ENCODE results near the gene SELENON.

SELENON gene

DNA sequence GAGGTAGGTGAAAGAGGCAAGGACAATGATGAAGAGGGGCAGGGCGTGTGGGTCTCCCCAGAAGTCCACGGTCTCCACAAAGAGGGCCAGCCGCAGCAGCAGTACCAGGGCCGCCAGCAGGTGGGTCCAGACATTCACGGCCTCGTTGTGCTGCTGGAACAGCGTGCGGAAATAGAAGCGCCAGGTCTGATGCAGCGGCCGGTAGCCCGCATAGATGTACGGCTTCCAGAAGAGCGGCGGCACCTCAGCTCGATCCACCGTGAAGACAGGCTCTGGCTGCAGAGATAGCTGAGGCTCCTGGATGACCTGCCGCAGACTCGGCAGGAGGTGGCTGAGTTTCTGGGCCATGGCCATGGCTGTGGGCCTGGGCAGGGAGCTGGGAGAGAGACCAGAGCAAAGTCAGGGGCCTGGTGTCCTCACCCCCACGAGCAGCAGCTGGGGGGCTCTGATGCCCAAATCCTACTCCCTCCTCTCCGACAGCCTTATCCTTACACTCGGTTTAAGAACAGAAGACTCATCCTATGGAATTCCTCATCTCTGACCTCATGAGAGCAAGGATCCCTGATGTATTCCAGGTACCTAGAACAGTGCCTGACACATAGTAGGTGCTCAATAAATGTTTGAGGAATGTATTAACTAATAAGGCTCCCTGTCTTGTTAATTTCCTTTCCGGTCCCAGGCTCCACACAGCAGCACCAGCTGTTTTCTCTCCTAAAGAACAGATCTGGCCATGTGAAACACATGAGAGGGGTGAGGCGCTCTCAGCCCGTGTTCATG, 63.7 kb downstream of the SELENON start:
- no peak overlapping the region for H3K4me3 ChIP-seq (IDR thresholded peaks at IDR 0.05; ENCODE audit: insufficient read depth, low read depth, low read length)
- no peak overlapping the region for H3K4me2 ChIP-seq
- H4K20me1 ChIP-seq (ENCODE audit: insufficient read depth) = no peaks in the 10 kb centered on the region
- H2AFZ ChIP-seq (ENCODE audit: low read depth) = no peak overlapping the region
- H3K36me3 ChIP-seq (ENCODE audit: insufficient read depth) = no peaks in the 10 kb centered on the region
- no peaks in the 10 kb centered on the region for H3K4me1 ChIP-seq (ENCODE audit: low read depth, poor library complexity, severe bottlenecking)
- TF ChIP-seq, protein P1, sequence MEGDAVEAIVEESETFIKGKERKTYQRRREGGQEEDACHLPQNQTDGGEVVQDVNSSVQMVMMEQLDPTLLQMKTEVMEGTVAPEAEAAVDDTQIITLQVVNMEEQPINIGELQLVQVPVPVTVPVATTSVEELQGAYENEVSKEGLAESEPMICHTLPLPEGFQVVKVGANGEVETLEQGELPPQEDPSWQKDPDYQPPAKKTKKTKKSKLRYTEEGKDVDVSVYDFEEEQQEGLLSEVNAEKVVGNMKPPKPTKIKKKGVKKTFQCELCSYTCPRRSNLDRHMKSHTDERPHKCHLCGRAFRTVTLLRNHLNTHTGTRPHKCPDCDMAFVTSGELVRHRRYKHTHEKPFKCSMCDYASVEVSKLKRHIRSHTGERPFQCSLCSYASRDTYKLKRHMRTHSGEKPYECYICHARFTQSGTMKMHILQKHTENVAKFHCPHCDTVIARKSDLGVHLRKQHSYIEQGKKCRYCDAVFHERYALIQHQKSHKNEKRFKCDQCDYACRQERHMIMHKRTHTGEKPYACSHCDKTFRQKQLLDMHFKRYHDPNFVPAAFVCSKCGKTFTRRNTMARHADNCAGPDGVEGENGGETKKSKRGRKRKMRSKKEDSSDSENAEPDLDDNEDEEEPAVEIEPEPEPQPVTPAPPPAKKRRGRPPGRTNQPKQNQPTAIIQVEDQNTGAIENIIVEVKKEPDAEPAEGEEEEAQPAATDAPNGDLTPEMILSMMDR (conservative IDR thresholded peaks at IDR 0.05; ENCODE audit: low read depth, low read length) = no peak
- H3K79me2 ChIP-seq (ENCODE audit: insufficient read depth, low read depth) = peaks cover 4% of the 10 kb centered on the region; the same call in 1 of the 2 replicates
- H3K9ac ChIP-seq = no peak overlapping the region
- H3K27ac ChIP-seq = no peak overlapping the region
- no peaks in the 10 kb centered on the region for H3K27me3 ChIP-seq (ENCODE audit: insufficient read depth, low read depth)

- Histone ChIP-seq H3K4me2 (no peak overlapping the region), H3K4me3 (IDR thresholded peaks at IDR 0.05; ENCODE audit: insufficient read depth, low read depth, low read length) (no peak overlapping the region), H3K36me3 (ENCODE audit: insufficient read depth) (no peaks in the 10 kb centered on the region), H3K9ac (no peak overlapping the region), H3K79me2 (ENCODE audit: insufficient read depth, low read depth) (no peaks in the 10 kb centered on the region), H3K27ac (no peak overlapping the region), H4K20me1 (ENCODE audit: insufficient read depth) (no peaks in the 10 kb centered on the region), H2AFZ (ENCODE audit: low read depth) (no peak overlapping the region), H3K4me1 (ENCODE audit: low read depth, poor library complexity, severe bottlenecking) (no peaks in the 10 kb centered on the region), H3K27me3 (ENCODE audit: insufficient read depth, low read depth) (no peaks in the 10 kb centered on the region)
- TF ChIP-seq, protein P1 (conservative IDR thresholded peaks at IDR 0.05; ENCODE audit: low read depth, low read length) = no peak
These were observed 64.4 kb downstream of the SELENON start for GRCh38 chr1:25864434-25864833.

DNA sequence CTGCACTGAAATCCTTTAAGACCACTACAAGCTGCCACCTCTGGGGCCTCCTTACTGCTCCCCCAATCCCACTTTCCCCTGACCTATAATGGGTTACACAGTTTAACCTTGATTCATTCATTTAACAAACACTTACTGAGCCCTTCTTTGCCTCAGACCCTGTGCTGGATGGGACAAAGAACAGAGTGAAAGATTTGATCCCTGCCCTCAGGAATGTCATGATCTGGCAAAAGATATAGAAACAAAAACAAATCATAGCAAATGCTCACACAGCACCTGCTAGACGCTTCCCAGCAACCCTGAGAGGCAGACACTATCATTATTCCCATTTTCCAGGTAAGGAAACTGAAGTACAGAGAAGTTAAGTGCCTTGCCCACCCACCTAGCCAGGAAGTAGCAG, 66.3 kb downstream of the SELENON start:
- Histone ChIP-seq H3K4me2 (no peak overlapping the region), H3K9ac (no peak overlapping the region), H3K27me3 (ENCODE audit: insufficient read depth, low read depth) (no peaks in the 10 kb centered on the region), H3K27ac (no peak overlapping the region), H3K79me2 (ENCODE audit: insufficient read depth, low read depth) (no peaks in the 10 kb centered on the region), H3K4me3 (IDR thresholded peaks at IDR 0.05; ENCODE audit: insufficient read depth, low read depth, low read length) (no peak overlapping the region), H4K20me1 (ENCODE audit: insufficient read depth) (no peaks in the 10 kb centered on the region), H3K4me1 (ENCODE audit: low read depth, poor library complexity, severe bottlenecking) (no peaks in the 10 kb centered on the region), H2AFZ (ENCODE audit: low read depth) (no peak overlapping the region), H3K36me3 (ENCODE audit: insufficient read depth) (no peaks in the 10 kb centered on the region)
- TF ChIP-seq, protein P1 (conservative IDR thresholded peaks at IDR 0.05; ENCODE audit: low read depth, low read length) = no peak

DNA sequence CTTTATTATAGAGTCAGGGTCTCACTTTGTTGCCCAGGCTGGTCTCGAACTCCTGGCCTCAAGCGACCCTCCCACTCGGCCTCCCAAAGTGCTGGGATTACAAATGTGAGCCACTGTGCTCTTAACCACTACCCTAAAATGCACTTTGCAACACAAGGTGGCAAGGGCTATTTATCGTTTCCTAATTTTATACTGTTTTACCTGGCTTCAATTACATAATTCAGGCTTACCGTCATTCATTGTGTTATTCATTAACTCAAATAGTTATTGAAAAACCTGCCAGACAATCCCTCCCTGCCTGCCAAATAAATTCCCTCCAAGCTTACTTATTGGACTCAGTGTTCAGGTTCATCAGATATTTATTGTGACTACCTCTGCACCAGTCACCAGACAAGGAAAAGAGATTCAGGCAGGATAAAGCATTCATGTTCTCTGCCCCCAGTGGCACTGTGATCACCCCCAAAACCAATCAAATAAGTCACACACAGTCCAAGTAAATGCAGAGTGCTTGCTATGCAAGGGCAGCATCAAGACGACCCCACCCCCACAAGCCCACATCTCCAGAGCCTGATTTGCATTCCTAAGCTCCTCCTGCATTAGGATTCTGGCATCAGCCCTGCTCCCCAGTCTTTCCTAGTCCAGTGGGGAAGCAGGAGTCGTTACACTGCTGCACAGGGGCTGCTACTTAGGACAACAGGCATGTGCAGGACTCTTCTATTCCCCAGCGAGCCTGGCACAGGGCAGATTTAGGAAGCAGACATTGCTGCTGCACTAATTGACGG, 67.4 kb downstream of the SELENON start:
- Histone ChIP-seq H3K79me2 (ENCODE audit: insufficient read depth, low read depth) (no peaks in the 10 kb centered on the region), H3K9ac (no peak overlapping the region), H4K20me1 (ENCODE audit: insufficient read depth) (no peaks in the 10 kb centered on the region), H3K36me3 (ENCODE audit: insufficient read depth) (no peaks in the 10 kb centered on the region), H3K4me3 (IDR thresholded peaks at IDR 0.05; ENCODE audit: insufficient read depth, low read depth, low read length) (no peak overlapping the region), H3K27me3 (ENCODE audit: insufficient read depth, low read depth) (no peaks in the 10 kb centered on the region), H2AFZ (ENCODE audit: low read depth) (no peak overlapping the region), H3K27ac (no peak overlapping the region), H3K4me2 (no peak overlapping the region), H3K4me1 (ENCODE audit: low read depth, poor library complexity, severe bottlenecking) (no peaks in the 10 kb centered on the region)
- TF ChIP-seq, protein P1 (conservative IDR thresholded peaks at IDR 0.05; ENCODE audit: low read depth, low read length) = no peak

Data from KMS-11 (cell line).